ENCODE data around the gene PPA1.
"Not testable (repeated sequence)": the region's sequence is repeated elsewhere in the genome, so short reads cannot be mapped to it uniquely, and the experiment has no call there.

Gene PPA1

DNA sequence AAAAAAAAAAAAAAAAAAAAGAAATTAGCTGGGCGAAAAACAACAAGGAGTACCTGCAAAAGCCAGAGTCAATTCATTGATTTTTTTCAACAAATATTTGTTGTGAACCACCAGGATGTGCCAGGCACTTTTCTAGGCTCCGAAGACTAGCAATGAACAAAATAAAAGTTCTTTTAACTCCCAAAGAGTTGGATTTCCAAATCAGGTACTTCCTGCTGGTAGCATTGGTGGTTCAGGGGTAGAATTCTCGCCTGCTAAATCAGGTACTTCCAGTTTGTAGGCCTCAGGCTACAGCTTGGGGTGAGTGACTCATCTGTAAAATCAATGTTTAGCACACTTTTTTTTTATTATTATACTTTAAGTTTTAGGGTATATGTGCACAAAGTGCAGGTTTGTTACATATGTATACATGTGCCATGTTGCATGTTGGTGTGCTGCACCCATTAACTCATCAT, 10.9 kb downstream of the PPA1 start:
- no peak for DNase-seq

DNA sequence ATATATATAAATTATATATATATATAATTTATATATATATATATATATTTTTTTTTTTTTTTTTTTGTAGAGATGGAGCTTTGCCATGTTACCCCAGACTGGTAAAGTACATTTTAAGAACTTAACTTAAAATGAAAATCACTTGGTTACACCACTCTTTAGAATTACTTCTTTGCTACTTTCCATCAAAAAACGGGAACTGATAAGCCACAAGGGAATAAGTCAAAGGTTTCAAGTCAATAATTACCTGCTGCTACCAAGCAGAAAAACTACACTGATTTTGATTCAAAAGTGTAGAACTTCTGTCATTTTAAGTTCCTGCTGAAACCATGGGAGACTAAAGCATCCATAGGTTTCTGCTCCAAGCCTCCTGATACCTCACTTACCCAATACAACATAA, 12.2 kb downstream of the PPA1 start:
- no peak for DNase-seq

DNA sequence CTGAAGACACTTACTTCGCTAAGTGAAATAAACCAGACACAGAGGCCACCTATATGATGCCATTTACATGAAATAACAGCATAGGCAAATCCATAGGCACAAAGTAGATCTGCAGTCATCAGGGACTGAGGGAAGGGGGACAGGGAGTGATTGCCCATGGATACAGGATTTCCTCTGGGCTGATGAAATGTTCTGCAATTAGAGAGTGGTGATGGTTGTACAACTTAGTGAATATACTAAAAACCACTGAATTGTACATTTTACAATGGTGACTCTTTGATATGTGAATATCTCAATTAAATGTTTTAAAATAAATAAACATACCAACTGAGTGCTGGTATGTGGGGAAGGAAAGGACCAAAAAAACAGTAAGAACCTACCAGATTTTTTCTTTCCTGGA, 20.4 kb downstream of the PPA1 start:
- DNase-seq = no peak

DNA sequence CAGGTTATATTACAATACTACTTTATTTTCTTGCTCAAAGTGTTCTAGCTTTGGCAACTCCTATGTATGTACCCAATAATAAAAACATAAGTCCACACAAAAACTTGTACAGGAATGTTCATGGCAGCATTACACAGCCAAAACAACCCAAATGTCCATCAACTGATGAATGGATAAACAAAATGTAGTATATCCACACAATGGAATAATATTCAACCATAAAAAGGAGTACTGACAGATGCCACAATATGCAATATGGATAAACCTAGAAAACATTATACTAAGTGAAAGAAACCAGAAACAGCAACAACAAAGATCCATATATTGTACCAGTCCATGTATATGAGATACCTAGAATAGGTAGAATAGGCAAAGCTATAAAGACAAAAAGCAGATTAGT, 21.0 kb downstream of the PPA1 start:
- DNase-seq = no peak

DNA sequence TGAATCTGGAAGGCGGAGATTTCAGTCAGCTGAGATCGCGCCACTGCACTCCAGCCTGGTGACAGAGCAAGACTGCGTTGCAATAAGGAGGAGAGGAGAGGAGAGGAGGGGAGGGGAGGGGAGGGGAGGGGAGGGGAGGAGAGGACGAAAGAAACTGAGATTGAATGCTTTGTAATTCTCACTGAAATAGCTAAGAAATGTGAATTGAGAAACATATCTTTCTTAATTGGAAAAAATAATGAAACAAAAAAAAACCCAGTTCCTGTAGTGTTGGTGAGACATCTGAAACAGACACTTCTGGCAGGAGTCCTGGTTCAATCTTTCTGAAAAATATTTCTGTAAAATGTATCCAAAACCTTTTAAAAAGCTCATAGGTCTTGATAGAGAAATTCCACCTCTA, 26.5 kb downstream of the PPA1 start:
- DNase-seq = no peak

DNA sequence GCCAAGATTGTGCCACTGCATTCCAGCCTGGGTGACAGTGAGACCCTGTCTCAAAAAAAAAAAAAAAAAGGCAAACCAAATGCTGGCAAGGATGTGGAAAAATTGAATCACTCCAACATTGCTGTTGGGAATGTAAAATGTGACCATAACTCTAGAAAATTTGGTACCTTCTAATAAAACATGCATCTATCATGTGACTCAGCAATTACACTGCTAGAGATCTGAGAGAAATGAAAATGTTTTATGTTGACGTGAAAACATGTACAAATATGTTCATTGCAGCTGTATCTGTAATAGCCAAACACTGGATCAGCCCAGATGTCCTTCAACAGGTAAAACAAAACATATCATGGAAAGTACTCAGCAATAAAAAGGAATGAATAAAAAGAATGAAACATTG, 32.1 kb downstream of the PPA1 start:
- no peak for DNase-seq

DNA sequence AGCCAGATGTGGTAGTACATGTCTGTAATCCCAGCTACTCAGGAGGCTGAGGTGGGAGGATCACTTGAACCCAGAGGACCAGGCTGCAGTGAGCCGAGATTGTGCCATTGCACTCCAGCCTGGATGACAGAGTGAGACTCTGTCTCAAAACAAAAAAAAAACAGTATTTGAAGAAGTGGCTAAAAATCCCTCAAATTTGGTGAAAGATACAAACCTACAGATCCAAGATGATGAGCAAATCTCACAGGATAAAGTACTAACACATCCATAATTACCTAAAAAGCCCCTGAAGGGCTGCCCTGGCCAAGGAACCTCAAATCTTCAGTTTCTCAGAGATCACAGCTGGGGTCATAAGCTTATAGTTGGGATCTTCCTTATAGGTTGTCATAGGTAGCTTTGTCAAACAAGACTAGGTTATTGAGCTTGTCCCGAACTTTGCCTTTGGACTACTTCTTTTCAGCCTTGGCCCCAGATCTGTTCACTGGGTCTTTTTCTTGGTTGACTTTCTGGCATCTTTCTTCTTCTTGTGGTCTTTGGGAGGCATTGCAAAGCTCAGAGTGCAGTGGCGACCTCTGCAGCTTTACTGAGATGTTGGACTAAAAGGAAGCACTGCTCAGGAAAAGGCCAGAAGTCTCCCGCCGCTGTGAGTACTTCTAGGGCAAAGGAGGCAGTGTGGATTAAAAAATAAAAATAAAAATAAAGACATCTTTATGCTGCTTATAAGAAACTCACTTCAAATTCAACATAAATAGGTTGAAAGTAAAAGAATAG, 34.3 kb downstream of the PPA1 start:
- no peak for DNase-seq

DNA sequence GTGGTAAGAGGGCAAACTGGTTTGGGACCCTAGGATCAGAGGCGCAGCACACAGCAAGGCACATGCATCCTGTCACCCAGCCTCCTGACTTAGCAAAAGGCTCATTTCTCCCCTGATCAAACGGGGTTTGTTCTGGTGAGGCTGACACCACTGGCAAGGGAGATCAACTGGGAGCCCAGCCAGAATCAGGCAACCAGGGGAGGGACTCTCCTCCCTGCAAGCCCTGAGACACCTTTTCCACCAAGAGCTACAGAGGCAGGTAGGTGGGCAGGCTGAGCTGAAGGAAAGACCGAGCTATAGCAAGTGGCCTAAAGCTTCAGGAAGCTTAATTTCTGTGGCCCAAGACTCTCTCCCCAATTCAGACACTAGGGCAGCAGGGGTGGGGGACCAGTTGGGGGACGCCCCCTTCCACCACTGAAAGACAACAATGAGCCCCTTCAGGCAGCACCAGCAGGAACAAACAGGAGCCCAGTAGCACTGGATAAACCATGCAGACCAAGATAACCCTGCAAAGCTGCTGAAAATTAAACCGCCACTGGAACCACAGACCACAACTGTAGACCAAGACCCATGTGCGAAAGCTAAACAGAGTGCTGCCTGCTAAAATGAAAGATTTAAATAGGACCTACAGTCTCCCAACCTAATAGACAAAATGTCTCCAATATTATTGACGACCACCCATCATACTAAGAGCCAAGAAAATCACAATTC, 35.8 kb downstream of the PPA1 start:
- DNase-seq = peak in 26 of 58 donors; percentile 1 to 64 (median 20)

DNA sequence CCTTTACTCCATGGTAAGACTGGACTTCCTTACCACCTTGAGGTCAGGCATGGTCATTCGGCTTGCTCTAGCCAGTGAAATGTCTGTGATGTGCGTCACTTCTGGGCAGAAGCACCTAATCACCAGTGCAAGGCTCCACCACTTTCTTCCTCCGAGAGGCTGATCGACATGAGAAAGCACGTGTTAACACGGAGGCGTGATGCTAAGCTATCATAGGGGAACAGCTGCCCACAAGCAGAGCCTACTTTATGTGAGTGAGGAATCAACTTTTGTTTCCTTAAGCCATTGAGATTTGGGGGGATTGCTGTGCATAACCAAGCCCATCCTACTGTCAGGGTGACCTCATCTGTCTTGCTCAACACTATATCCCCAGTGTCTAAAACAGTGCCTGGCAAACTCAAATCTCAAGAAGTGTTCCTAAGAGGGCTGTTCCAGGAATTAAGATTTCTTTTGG, 39.8 kb downstream of the PPA1 start:
- DNase-seq = no peak

DNA sequence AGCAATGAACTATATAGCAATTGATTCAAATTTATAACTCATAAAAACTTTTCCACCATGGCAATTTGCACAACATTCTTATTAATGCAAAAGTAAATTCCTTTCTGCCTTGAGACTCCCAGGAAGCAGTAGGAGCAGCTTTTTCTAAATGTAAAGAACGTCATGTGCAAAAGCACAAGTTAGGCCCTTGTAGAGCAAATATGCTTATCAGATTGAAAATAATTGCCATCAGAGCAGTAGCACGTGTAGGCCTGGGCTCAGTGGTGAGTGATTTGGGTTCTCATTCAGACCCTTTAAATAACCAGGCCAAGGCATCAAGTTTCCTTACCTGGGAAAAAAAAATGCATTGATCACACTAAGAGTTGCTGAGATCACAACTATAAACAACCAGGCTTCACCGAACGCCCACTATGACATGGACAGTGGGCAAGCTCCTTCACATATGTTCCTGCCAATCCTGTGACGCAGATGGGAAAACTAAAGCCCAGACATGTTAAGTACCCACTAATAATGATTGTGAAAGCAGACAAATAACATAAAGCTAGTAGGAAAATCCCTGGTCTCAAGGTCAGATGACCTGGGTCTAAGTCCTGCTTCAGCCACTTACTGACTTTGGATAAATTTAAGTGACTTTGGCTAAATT, 40.8 kb downstream of the PPA1 start:
- DNase-seq = no peak

DNA sequence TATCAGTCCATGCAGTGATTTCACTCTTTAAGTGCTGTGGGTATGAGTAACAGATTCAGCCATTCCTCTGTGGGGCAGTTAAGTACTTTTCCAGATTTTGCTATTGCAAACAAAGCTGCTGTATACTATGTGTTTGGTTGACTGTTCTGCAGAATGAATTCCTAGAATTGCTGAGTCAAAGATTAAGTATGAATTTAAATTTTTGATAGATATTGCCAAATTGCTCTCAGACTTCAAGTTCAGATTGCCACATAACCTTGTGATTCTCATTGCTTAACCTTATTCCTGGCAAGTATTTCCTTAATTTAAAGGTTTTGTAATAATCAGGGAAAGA, 41.3 kb downstream of the PPA1 start:
- DNase-seq = no peak

DNA sequence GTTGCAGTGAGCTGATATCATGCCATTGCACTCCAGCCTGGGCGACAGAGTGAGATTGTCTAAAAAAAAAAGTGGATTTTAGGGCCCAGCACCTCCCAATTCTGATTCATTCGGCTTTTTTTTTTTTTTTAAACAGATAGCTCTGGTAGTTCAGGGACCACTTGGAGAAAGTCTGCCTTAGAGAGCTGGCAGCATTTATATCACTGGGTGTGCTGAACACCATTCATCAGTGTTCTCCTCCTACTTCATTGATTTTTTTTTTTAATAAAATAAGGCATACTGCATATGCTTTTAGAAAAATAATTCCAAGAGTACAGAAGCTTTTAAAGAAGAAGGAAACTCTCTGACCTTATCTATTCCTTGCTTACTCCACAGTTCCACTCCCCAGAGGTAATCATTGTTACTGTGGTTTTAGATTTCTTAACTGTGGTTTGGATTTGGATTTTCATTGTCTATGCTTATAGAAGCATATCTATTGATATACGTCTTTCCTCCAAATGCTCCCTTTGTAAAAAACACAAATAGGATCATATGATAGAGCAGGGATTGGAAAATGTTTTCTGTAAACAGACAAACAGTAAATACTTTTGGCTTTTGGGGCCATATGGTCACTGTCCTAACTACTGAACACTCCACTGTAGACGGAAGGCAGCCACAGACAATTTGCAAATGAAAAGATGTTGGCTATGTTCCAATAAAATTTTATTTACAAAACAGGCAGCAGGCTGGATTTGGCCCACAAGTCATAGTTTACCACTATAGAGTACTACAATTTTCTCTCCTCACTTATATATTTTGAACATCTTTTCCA, 41.9 kb downstream of the PPA1 start:
- DNase-seq = no peak

DNA sequence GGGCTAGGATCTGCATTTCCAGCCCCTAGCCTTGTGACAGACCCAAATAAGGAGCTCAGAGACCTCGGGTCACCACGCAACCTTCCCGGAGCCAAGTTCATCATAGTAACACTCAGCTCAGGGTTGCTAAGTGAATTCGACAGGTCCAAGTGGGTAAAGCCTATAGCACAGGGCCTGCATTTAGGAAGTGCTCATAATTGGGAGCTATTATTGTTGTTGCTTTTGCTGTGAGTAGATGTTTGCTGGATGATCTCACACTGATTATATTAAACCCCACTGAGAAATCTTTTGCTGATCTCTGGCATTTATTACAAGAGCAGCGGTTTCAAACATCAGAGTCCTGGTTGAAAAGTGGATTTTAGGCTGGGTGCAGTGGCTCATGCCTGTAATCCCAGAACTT, 42.6 kb downstream of the PPA1 start:
- DNase-seq = no peak

DNA sequence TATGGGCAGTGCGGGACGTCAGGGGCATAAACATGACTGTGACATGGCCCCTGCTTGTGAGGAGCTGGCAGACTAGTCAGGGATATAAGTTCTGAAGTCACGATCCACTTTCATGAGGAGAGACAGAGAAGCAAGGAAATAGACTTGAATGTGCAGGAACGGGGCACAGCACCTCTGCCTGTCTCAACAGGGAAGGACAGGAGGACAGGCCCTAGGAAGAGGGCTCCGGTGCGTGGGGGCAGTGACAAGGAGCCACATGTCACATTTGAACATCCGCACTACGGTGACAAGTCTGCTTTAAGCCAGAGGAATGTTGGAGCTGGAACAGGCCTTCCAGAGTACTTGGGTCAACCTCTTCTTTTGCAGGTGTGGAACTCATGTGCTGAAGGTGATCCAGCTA, 43.1 kb downstream of the PPA1 start:
- no peak for DNase-seq

DNA sequence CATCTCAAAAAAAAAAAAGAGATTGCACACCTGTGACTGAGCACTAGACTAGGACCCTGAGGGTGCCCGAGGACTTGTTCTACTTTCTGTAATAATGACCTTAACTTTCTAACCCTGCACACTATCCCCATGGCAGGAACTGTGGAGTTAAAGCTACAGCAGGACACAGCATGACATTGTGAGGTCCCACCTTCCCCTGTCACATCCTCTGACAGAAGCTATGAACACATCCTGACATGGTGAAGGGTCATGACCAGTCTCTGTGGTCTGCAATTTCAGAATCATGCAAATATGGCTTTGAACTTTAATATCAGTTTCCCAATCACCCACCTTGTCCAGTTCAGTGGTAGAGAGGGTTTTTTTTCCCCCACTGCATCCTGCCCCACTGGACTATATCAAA, 44.5 kb downstream of the PPA1 start:
- no peak for DNase-seq

DNA sequence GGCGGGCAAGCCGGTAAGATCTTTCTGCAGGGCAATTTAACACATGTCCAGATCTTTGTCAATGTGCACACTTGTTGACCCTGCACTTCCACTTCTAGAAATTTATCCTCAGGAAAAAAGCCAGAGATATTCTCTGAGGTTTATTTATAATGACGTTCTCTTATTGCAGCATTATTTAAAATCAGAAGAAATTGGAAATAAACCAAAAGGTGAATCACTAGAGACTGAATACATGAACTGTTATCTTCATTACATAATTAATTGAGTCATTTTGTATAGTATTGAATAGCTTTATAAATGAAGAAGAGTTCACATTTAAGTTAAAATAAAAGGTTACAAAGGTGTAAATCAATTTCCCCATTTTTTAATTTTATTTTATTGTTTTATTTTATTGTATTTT, 46.7 kb downstream of the PPA1 start:
- DNase-seq = no peak

DNA sequence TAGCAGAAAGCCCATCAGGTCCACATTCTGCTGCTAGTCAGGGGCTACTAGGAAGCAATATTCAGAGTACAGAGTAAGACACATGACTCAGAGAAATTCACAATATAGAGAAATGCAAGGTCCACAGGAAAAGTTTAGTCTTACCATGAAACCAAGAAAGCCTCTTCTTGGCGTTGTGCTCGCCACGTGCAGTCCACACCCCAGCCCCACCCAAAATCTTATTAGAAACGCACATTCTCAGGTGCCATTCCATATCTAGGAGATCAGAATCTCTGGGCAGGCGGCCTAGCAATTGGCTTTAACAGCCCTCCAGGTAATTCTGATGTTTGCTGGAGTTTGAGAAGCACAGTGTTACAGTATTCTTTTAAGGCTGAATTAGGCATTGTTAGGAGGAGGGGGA, 47.1 kb downstream of the PPA1 start:
- no peak for DNase-seq

DNA sequence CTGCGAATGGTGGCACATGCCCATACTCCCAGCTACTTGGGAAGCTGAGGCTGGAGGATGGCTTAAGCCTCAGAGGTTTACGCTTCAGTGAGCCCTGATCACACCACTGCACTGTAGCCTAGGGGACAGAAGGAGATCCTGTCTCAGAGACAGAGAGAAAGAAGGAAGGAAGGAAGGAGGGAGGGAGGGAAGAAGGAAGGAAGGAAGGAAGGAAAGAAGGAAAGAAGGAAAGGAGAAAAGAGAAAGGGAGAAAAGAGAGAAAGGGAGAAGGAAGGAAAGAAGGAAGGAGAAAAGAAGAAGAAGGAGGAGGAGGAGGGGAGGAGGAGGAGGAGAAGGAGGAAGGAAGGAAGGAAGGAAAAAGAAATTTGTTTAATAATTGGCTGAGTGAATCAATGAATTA, 49.9 kb downstream of the PPA1 start:
- no peak for DNase-seq

DNA sequence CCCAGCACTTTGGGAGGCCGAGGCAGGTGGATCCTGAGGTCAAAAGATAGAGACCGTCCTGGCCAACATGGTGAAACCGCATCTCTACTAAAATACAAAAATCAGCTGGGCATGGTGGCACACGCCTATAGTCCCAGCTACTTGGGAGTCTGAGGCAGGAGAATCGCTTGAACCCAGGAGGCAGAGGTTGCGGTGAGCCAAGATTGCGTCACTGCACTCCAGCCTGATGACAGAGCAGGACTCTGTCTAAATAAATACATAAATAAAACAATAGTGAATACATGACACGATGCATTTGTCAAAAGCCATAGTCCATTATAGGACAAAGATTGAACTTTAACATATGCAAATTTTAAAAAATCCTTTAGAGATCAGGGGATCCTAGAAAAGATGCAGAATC, 54.0 kb downstream of the PPA1 start:
- not testable (repeated sequence) for DNase-seq

DNA sequence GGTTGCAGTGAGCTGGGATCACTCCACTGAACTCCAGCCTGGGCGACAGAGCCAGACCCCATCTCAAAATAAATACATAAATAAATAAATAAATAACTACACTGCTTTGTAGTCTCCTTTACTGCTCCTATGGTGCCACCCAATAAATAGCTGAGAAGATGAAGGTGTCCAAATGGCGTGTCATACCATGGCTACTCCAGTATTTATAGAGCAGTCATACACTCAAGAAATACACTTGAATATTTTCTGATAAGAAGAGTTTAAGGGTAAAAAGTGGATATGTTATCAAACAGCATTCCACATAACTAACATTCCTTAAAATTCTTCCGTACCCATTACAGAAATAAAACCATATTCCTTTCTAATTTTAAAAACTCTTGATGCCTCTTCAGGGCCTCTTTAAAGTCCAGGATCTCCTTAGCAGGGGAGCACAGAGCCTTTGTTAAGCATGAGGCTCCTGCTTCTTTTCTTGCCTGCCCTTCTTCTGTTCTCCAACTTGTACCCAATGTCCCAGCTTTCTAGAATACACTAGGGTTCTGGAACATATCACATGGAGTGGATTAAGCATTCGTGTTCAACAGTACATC, 55.0 kb downstream of the PPA1 start:
- no peak for DNase-seq

DNA sequence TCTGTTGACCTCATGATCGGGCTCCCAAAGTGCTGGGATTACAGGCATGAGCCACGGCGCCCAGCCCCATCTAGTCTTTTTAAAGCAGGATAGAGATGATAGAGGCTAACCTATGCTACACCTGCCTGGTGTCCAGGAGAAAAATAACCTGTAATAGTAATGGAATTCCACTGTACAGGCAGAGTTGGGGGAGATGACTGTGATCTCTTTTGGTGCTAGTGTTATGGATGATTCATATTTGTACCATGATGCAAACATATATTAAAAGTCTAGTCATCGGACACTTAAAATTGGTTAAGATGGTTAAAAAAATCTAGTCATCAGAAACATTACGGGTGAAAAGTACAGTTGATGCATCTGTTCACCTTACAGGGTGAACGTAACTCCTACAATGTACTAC, 56.8 kb downstream of the PPA1 start:
- no peak for DNase-seq

All from anterior cingulate cortex (tissue), 58 donors.